ENCODE measurements around the gene ANKRD53.
A peak's percentile ranks its signal among the peaks of the same experiment; 100 is the strongest.

ANKRD53 gene

DNA sequence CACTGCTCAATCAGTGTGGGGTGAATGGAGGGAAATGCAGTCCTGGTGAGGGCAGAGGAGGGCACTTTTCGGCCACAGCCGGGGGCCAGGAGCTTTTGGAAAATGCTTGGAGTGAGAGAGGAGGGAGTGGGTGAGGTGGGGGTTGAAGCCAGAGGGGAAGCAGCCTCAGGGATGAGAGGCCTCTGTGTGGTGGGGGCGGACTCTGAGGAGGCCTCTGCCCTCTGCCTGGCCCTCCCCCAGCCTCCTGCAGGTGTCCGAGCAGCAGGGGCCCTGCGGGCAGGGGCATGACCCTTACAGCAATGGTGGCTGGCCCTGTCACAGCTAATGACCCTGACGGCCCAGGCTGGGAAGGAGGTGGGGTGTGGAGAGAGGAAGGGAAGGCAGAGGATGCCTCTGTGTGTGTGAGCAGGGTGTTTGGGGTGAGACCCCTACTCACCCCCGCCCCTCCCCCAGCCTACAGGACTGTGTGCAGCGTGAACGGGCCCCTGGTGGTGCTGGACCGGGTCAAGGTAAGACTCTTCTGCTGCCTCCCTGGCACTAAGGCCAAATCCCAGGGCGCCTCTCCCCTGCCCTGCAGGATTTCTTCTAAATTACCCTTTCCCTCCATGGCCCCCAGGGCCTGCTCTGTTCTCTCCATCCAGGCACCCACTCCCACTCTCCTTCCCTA is 35.1 kb upstream of the ANKRD53 start:
- DNase-seq, result no peak

DNA sequence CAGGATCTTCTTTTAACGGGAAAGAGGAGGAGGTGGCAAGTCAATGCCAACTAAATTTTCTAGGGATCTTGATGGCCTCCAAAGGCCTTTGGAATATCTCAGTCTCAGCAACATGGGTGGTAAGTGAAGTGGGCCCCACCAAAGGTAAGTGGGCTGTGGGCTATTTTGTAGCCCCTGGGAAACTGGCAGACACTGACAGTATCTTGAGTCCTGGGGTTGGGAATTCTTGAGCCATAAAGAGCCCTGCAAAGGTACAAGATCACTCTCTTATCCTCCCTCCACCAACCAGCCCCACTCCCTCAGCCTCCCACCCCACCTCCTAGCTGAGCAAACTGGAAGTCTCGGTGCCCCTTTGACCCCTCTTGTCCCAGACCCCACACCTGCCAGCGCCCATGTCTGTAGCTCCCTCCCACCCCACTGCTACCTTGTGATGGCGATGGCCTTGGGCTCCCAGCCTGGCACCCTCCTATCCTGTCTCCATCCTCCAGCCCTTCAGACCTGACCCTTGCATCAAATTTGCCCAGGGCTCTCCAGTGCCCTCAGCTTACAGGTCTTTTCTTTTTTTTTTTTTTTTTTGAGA is 34.2 kb upstream of the ANKRD53 start:
- DNase-seq, result no peak

DNA sequence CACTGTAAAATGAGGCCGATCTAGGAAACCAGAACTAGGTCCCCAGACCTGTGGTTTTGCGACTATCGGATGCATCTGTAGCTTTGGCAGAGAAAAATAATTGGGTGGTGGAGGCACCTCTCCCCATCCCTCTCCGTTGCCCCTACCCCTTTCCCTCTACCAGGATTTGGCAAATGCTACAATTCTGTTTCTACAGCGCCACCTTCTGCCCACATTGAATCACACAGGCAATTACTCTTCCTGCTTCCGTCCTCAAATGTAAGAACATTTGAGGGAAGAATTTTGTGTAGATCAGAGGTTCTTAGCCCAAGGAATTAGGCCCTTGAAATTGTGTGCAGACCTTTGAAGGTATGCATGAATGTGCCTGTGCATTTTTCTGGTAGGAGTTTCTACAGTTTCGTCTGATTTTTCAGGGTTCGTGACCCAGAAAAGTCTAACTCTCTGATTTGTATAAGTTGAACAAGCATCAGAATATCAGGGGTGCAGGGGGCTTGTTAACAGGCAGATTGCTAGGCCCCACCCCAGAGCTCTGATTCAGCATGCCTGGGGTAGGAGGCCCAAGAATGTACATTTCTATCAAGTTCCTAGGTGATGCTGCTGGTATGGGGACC is 31.5 kb upstream of the ANKRD53 start:
- DNase-seq, result peak; percentile 60

DNA sequence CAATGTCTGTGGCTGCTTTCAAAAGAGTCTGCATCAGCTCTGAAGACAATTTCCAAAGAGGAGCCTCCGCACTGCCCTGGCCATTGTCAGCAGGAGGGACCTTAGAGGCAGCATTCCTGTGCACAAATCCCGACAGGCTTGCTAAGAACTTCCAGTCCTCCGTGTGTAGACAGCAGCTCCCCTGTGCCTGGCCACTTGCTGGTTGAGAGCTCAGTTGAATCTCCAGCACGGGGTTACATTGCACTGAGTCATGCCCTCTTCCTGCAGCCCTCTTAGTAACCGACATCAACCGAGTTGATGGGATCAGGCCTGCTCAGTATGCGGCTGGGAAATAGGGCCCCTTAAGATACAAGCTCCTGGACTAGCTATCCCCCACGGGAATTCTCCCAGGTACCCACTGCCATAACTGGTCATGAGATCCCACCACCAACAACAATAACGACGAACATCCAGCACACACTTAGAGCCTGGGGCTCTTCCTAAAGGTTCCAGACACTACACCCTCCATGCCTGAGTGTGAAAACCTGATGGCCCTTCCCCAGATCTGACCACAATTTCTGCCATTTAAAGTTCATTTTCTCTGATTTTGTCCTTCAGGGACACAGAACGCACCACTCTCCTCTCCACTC is 30.8 kb upstream of the ANKRD53 start:
- DNase-seq, result no peak

DNA sequence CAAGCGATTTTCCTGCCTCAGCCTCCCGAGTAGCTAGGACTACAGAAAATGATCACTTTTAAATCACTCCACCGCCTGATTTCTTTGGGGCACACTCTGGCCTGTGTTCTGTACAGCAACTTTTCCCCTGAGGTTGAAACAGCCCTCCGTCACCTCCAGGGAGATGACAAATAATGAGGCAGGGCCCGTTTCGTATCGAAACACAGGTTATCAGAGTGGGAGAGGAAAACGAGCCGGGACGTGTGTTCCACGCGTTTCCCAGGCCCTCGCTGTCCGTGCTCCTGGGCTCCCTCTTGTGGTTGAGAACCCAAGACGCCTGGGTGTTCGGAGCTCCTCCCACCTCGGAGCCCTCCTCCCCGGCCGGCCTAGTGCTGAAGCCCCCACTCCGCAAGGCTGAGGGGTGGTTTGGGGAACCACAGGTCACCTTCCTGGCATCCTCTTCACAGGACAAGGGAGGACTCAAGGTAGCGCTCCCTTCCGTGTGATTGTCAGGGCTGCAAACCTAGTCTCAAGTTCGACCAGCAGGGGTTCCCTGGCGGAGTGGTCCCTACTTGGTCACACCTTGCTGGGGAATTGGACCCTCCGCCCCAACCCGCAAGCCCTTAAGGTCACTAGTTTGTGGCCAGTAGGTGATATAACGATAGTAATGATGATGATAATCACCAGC is 30.0 kb upstream of the ANKRD53 start:
- DNase-seq, result peak; percentile 79

DNA sequence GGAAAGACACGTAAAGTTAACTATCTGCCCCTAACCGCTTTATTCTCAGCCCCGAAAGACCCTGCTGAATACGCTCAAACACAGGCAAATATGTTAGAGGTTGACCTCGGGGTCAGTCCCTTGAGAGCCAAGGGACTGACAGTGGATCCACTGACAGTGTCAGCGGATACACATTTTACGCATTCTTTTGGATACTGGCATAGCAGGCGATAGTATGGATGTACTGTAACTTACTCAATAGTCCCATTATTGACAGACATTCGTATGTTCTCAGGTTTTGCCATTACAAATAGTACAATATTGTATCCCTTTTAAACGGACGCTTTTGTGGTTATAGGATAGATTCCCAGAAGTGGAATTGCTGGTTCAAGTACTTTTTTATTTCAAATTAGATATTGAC is 29.3 kb upstream of the ANKRD53 start:
- DNase-seq, result no peak

DNA sequence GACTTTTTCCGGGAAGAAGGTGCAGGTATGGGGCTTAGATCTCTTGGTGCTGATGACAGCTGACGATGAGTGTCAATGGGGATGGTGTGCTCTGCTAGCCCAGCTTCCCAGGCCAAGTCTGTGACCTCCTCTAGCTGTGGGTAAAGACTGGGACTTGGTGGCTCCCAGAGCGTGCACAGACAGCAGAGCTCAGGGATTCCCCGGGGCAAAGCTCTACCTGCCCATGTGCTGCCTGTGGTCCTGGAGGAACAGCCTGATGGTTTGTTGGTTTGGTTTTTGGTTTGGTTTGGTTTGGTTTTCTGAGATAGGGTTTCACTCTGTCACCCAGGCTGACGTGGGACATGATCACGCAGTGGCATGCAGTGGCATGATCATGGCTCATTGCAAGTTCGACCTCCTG is 23.5 kb upstream of the ANKRD53 start:
- DNase-seq, result no peak

DNA sequence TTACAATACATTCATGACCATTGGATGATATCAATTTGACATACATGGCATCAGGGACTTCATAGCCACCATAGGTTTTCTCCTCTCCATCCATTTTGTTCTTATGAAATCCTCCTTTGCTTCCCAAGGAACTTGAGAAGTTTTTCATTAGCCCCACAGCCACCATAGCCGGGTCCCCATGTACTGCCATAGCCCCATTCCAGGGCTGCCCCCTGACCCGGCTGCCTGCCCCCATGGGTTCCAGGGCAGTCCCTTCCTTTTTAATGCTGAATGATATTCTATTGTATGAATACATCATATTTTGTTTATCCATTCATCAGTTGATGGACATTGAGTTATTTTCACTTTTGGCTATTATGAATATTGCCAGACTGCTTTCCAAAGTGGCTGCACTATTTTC is 22.3 kb upstream of the ANKRD53 start:
- DNase-seq, result no peak

DNA sequence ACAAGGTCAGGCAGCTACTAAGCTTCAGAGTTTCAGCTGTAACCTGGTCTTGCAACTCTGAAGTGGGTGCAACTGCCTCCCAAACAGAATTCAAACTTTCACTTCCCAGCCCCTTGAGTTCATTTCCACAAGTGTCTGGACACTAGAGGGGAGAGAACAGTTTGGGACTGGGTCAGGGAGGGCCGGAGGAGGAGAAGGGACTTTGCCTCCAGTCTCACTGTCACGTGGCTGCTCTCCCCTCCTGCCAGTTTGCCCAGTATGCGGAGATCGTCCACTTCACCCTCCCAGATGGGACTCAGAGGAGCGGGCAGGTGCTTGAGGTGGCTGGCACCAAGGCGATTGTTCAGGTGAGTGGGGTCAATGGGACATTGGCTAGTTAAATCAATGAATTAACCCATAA is 20.6 kb upstream of the ANKRD53 start:
- no peak for DNase-seq

DNA sequence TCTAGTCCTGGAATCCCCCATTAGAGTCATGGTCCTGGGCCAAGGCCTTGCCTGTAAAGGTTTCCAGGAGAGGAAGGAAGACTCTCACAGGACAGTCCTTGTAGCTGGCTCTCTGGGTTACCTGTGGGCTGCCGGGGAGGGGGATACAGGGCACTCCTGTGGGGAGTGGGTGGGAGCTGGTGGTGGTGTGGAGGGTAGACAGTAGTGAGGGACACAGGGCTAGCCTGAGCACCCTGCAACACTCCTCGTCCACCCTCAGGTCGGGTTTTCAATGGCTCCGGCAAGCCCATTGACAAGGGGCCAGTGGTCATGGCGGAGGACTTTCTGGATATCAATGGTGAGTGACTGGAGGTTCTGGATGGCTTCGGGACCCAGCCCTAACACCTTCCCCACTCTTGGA is 19.7 kb upstream of the ANKRD53 start:
- no peak for DNase-seq

DNA sequence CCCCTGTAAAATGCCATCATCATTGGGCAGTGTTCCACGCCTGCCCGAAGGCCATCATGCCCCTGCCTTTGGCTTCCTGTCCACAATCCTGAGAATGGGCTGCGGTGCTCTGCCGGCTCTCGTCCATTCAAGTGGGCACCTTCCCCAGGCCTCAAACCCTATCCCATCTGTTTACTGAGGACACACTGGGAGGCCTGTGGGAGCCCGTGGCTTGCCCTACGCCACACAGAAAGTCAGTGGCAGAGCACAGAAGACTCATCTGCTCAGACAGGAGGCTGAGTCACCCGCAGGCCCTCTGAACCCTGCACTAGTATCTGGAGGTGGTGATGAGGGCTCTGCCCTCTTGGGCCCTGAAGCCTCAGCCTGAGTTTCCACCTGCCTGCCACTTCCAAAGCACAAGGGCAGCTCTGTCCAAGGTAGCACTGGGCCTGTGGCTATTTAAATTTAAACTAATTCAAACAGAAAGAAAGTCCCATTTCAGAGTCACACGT is 19.1 kb upstream of the ANKRD53 start:
- no peak for DNase-seq

DNA sequence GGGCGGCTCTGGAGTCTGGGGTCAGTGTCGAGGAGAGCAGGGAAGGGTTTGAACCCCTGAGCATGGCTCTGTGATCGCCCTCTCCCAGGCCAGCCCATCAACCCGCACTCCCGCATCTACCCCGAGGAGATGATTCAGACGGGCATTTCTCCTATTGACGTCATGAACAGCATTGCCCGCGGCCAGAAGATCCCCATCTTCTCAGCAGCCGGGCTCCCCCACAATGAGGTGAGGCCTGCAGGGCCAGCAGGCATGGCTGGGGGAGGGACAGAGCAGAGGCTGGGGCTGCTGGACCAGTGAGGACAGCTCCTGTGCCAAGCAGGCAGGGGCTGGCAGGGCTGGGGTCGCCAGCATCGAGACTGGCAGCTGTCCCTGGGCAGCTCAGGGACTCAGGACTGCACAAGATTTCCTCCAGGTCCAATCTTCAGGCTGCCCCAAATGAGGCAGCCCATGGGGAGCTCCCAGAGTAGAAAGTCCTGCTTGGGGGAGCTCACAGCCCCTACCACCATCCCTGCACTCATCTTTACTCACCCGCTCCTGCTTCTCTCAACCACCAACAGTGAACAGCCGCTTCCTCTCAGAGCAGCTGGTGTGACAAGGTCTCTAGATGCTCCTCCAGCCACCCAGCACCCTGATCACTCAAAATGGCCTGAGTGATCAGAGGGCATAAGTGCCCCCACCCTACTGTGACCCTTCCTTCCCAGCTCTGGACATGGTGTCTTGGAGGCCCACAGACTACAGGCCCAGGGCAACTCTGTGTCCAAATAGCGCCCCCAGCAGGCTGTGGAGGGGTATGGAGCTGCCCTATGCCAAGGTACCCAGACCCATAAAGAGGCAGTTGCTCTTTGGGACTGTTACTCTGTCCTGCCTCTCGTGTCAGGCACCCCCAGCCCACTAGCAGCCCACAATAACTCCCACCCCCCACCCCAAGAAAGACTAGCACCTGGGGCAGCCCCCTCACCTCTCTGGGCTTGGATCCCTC is 18.3 kb upstream of the ANKRD53 start:
- DNase-seq, result no peak

DNA sequence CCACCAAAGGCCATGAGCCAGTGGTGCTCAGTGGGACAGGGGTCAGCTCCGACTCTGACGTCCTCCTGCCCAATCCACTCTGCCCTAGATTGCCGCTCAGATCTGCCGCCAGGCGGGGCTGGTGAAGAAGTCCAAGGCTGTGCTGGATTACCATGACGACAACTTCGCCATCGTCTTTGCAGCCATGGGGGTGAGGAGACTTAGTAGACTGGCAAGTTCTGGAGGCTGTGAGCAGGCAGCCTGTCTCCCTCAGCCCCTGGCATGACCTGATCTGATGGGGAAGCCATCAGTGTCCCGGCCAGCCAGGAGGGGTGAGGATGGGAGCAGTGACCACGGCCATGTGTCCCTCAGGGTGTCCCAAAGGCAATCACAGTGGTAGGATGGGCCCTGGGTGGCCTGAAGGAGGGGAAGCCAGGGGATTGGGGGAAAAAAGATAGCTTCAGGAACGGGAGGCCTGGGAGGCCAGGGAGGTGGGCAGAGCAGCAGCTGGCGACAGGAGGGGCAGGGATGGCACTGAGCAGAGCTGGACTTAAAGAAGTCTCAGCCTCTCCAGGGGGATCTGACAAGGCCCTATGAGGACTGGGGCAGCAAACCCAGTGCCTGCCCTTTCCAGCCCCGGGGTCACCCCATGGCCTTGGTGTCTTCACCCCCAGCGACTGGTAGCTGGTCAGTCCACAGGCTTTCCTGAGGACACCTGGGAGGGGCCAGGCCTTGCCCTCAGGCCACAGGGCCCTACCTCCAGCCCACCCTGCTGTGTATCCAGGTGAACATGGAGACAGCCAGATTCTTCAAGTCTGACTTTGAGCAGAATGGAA is 17.4 kb upstream of the ANKRD53 start:
- DNase-seq, result no peak

DNA sequence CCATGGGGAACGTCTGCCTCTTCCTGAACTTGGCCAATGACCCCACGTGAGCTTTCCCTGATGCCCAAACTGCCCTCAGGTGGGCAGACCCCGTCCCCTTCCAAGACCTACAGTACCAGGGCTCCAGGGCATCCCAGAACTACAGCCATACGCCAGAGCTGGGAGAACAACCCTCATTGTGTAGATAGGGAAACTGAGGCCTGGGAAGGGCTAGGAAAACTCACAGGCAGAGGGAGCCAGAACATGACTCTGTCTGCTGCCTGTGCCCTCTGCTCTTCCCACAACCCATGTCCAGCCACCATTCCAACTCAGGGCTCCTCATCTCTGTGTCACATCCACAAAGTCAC is 16.8 kb upstream of the ANKRD53 start:
- no peak for DNase-seq

DNA sequence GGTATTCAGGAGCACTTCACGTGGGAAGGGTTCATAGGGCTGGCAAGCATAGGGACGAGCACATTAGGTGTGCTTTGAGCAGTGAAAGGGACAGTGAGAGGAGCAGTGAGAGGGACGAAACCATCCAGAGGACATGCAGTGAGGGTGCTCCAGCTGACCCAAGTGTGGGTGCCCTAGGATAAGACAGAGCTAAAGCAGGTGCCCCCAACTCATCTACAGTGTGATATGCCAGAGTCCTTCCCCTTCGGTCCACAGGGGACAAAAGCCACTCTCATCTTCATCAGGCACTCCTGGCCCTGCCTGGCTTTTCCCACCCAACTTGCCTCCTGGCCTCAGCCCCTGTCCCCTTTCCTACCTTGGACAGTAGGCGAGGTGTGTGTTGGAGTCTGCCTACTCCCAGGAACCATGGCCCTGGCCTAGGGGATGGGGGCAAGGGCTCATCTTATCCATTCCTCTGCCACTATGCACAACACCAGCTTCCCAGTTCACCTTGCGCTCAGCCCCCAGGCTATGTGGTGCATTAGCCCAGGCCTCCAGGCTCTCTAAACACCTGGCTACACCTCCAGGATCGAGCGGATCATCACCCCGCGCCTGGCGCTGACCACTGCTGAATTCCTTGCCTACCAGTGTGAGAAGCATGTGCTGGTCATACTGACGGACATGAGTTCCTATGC is 16.1 kb upstream of the ANKRD53 start:
- no peak for DNase-seq

DNA sequence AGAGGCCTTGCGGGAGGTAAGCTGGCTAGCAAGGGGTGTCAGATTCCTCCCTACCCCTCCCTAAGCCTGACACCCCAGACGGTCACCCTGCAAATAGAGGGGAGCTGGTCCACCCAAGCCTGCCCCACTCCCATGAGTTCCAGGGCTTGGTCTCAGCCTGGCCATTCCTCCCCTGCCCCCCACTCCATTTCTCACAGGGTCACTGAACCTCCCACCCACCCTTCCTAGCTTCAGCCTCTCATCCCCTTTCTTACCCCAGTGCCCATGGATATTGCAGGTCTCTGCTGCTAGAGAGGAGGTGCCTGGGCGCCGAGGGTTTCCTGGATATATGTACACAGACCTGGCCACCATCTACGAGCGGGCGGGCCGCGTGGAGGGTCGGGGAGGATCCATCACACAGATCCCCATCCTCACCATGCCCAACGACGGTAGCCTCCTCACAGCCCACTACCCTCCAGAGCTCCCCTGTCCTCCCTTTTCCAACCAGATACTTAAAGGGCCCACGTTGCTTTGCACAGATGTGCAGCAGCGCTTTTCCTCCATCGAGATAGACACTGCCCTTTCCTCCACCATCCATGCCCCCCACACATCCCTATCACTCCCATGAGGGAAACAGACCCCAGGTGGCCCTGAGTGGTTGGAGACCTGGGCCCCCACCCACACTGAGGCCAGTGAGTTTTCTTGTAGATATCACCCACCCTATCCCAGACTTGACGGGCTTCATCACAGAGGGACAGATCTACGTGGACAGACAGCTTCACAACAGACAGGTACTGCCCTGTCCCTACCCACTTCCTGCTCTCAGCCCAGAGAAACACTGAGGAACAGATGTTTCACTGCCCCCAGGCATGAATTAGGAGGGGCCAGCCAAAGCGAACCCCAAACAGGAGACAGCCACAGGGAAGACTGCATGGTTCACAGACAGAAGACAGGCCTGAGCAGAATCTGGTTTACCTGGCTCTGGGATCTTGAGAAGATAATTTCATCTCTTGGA is 15.2 kb upstream of the ANKRD53 start:
- DNase-seq, result no peak

DNA sequence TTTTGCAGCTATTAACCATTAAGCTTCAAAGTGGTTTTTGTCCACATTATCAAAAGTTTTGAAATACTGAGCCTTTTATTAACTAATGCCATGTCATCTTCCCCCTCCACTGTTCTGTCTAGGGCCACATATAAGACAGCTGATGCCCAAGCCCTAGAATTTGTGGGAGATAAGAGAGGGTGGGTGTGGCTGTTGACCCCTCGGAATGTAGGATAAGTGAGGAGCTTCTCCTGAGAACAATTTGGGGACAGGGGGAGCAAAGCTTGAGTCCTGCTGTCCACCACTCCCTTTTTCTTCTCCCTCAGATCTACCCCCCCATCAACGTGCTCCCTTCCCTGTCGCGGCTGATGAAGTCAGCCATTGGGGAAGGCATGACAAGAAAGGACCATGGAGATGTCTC is 14.3 kb upstream of the ANKRD53 start:
- DNase-seq, result no peak

DNA sequence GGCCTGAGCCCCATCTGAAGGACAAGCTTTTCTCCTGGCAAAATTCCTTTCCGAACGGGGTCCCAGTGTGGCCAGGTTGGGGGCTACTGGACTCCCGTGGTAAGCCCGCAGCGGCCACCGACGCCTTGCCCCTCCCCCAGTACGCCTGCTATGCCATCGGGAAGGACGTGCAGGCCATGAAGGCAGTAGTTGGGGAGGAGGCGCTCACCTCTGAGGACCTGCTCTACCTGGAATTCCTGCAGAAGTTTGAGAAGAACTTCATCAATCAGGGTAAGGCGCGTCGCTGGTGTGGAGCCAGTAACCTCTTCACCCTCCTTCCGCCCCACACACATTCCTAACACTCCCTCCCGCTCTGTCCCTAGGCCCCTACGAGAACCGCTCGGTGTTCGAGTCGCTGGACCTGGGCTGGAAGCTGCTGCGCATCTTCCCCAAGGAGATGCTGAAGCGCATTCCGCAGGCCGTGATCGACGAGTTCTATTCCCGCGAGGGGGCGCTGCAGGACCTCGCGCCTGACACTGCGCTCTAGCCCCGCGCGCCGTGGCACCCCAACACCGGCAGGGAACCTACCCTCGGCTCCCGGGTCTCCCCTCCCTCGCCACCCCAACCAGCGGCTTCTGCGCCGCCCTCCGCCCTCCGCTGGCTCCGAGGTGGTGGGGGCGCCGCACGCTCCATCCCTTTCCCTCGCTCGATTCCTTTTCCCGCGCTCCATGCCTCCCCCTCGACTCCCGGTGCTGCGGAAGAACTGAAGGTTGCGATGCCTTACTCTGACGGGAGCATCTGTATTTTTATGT is 13.6 kb upstream of the ANKRD53 start:
- peak; percentile 84 for DNase-seq

DNA sequence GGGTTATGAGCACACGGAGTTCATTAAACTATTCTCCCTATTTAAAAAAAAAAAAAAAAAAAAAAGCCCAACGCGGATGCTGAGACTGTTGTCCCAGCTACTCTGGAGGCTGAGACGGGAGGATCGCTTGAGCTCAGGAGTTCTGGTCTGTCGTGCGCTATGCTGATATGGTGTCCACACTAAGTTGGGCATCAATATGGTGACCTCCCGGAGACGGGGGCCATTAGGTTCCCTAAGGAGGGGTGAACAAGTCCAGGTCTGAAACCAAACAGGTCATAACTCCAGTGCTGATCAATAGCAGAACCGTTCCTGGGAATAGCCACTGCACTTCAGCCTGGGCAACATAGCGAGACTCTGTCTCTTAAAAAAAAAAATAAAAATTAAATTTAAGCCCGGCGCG is 12.9 kb upstream of the ANKRD53 start:
- no peak for DNase-seq

Measured in CD4-positive, alpha-beta T cell treated with Interleukin-17A for 1 hour (primary cell).